NT2/D1 (cell line): ENCODE data around the gene ADAMTS2.

ENCODE experiments used
- DNase-seq: peaks from one replicate; pipeline ENCODE4 v3.0.0-alpha.2; 2011; ENCODE audit warnings: low read depth, low spot score
- H3K27me3 ChIP-seq: 2 replicates; pipeline ENCODE4 v1.6.0; 2011; ENCODE audit warnings: mild to moderate bottlenecking; ENCODE audit not compliant: insufficient read length, insufficient read depth
- H3K36me3 ChIP-seq: 2 replicates; pipeline ENCODE4 v1.6.1; 2011; ENCODE audit warnings: mild to moderate bottlenecking, low read length, mixed read lengths; ENCODE audit not compliant: insufficient read depth, insufficient read length
- H3K4me1 ChIP-seq: 2 replicates; pipeline ENCODE4 v1.5.1; 2011; ENCODE audit not compliant: insufficient read depth, insufficient read length
- H3K4me3 ChIP-seq: 2 replicates; pipeline ENCODE4 v1.5.1; 2011; ENCODE audit warnings: low read depth; ENCODE audit not compliant: insufficient read length
- H3K9ac ChIP-seq: 2 replicates; pipeline ENCODE4 v1.6.0; 2011; ENCODE audit warnings: low read depth; ENCODE audit not compliant: insufficient read length
- H3K9me3 ChIP-seq: 2 replicates; pipeline ENCODE4 v1.5.1; 2011; ENCODE audit warnings: mild to moderate bottlenecking, low read length; ENCODE audit not compliant: insufficient read depth
- SUZ12 ChIP-seq: IDR thresholded peaks from 2 replicates; pipeline ENCODE4 v1.6.1; 2011; ENCODE audit not compliant: insufficient read length, insufficient read depth; ENCODE audit errors: extremely low read depth
- YY1 ChIP-seq: IDR thresholded peaks from 2 replicates; pipeline ENCODE4 v1.6.1; 2011; ENCODE audit not compliant: insufficient read length, insufficient read depth
- ZNF274 ChIP-seq: IDR thresholded peaks from 2 replicates; pipeline ENCODE4 v1.6.1; 2011; ENCODE audit warnings: mild to moderate bottlenecking, low read depth, low read length

Gene ADAMTS2

GRCh38 chr5:179309751-179310320 is 35.4 kb downstream of the ADAMTS2 start:
- Histone ChIP-seq H3K36me3 (no peaks in the 10 kb centered on the region), H3K9me3 (peaks cover 8% of the 10 kb centered on the region), H3K27me3 (no peaks in the 10 kb centered on the region), H3K9ac (no peak overlapping the region), H3K4me3 (no peak overlapping the region), H3K4me1 (no peaks in the 10 kb centered on the region)
- TF ChIP-seq YY1 (no peak), SUZ12 (no peak), ZNF274 (no peak)
- no peak for DNase-seq

- H3K4me3 ChIP-seq: no peak overlapping the region
- no peaks in the 10 kb centered on the region for H3K27me3 ChIP-seq
- no peaks in the 10 kb centered on the region for H3K4me1 ChIP-seq
- no peaks in the 10 kb centered on the region for H3K36me3 ChIP-seq
- no peak for DNase-seq
- TF ChIP-seq YY1 (no peak), SUZ12 (no peak), ZNF274 (no peak)
- no peak overlapping the region for H3K9ac ChIP-seq
- H3K9me3 ChIP-seq: peaks cover 12% of the 10 kb centered on the region
Observed at GRCh38 chr5:179309383-179309670, 35.9 kb downstream of the ADAMTS2 start.

GRCh38 chr5:179308563-179309382 is 36.5 kb downstream of the ADAMTS2 start:
- peaks cover 12% of the 10 kb centered on the region for H3K9me3 ChIP-seq
- TF ChIP-seq SUZ12: no peak
- no peaks in the 10 kb centered on the region for H3K36me3 ChIP-seq
- H3K27me3 ChIP-seq: no peaks in the 10 kb centered on the region
- H3K4me1 ChIP-seq: no peaks in the 10 kb centered on the region
- no peak overlapping the region for H3K9ac ChIP-seq
- DNase-seq: no peak
- no peak overlapping the region for H3K4me3 ChIP-seq

GRCh38 chr5:179307931-179308471 is 37.3 kb downstream of the ADAMTS2 start:
- no peak for TF ChIP-seq YY1
- TF ChIP-seq SUZ12: no peak
- TF ChIP-seq ZNF274: no peak
- Histone ChIP-seq H3K4me3 (no peak overlapping the region), H3K9ac (no peak overlapping the region), H3K4me1 (no peaks in the 10 kb centered on the region), H3K27me3 (no peaks in the 10 kb centered on the region), H3K9me3 (peaks cover 12% of the 10 kb centered on the region), H3K36me3 (no peaks in the 10 kb centered on the region)
- DNase-seq: no peak

- Histone ChIP-seq H3K9me3 (peaks cover 12% of the 10 kb centered on the region), H3K4me1 (no peaks in the 10 kb centered on the region), H3K27me3 (no peaks in the 10 kb centered on the region), H3K36me3 (no peaks in the 10 kb centered on the region), H3K4me3 (no peak overlapping the region), H3K9ac (no peak overlapping the region)
- TF ChIP-seq ZNF274: no peak
- no peak for TF ChIP-seq SUZ12
- TF ChIP-seq YY1: no peak
- no peak for DNase-seq
Observed at GRCh38 chr5:179307013-179307800, 38.1 kb downstream of the ADAMTS2 start.

GRCh38 chr5:179306191-179307012 is 38.9 kb downstream of the ADAMTS2 start:
- H3K4me3 ChIP-seq: no peak overlapping the region
- TF ChIP-seq SUZ12 (no peak), ZNF274 (no peak), YY1 (no peak)
- no peak overlapping the region for H3K9ac ChIP-seq
- H3K4me1 ChIP-seq: peaks cover 5% of the 10 kb centered on the region
- H3K36me3 ChIP-seq: no peaks in the 10 kb centered on the region
- peaks cover 12% of the 10 kb centered on the region for H3K9me3 ChIP-seq
- no peak for DNase-seq
- H3K27me3 ChIP-seq: no peaks in the 10 kb centered on the region
